ENCODE results near the gene RIMBP2.

The RIMBP2 gene

DNA sequence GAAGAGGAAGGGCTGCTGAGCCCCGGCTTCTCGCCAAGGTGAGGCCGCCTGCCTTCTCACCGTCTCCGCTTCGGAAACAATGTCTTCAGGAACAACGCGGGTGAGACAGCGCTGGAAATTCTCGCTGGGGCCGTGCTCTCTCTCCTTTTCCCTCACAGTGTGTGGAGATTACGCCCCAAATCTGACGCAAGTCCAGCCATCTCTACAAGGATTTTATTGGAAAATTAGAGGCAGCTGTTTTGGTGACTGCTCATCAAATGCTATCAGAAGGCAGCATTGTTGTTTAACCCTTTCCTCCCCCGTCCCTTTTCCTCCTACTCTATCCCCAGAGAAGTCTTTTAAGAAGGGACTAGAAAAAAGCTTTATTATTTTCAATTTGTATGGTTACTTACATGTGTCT is 324.9 kb downstream of the RIMBP2 start:
- H3K9ac ChIP-seq (ENCODE audit: low read depth, low read length, poor library complexity): no peak overlapping the region
- H3K23ac ChIP-seq (ENCODE audit: low read depth, low read length, poor library complexity): no peak overlapping the region
- H2BK5ac ChIP-seq (ENCODE audit: low read length): no peak overlapping the region
- no CpG with 5 or more reads among the region's 14 CpGs for WGBS, 2 donors (ENCODE audit: extremely low coverage in 2 of 2, insufficient read length in 2 of 2, insufficient replicate concordance in 1 of 2)
- no peak overlapping the region for H3K4me3 ChIP-seq (ENCODE audit: low read length in 2 of 2)
- H2BK120ac ChIP-seq (ENCODE audit: low read depth, low read length): no peak overlapping the region
- no peak overlapping the region for H4K91ac ChIP-seq (ENCODE audit: low read depth, low read length, poor library complexity)
- no peak overlapping the region for H3K27ac ChIP-seq (replicated peaks; ENCODE audit: low read length)
- no peaks in the 10 kb centered on the region for H3K79me1 ChIP-seq (ENCODE audit: low read depth, low read length)
- no peaks in the 10 kb centered on the region for H3K9me3 ChIP-seq (replicated peaks in 1 of 2; ENCODE audit: control insufficient read depth in 2 of 2, insufficient read depth in 1 of 2, low read depth in 1 of 2, low read length in 2 of 2)
- no peak overlapping the region for H3K18ac ChIP-seq (ENCODE audit: low read length)
- H3K27me3 ChIP-seq (ENCODE audit: control insufficient read depth in 3 of 3, insufficient read depth in 3 of 3, low read depth in 1 of 3, low read length in 3 of 3): no peaks in the 10 kb centered on the region
- H2BK15ac ChIP-seq (ENCODE audit: low read length): no peak overlapping the region
- no peak overlapping the region for H3K4ac ChIP-seq (ENCODE audit: low read length)
- no peak overlapping the region for H4K8ac ChIP-seq (ENCODE audit: low read depth, low read length)
- DNase-seq (ENCODE audit: low spot score): no peak
- H3K4me2 ChIP-seq (ENCODE audit: insufficient read depth, low read length, poor library complexity, severe bottlenecking): no peak overlapping the region
- no peak overlapping the region for H3K14ac ChIP-seq (ENCODE audit: low read length)
- H2BK12ac ChIP-seq (ENCODE audit: low read length): no peak overlapping the region
- H2AK5ac ChIP-seq (ENCODE audit: low read depth, low read length): no peak overlapping the region
- H3K36me3 ChIP-seq (replicated peaks in 1 of 2; ENCODE audit: control insufficient read depth in 2 of 2, insufficient read depth in 2 of 2, low read length in 2 of 2): no peaks in the 10 kb centered on the region
- no peak overlapping the region for H2AFZ ChIP-seq (ENCODE audit: low read length)
- H3K4me1 ChIP-seq (ENCODE audit: control insufficient read depth in 2 of 2, insufficient read depth in 1 of 2, low read depth in 1 of 2, low read length in 2 of 2): no peaks in the 10 kb centered on the region

GRCh38 chr12:130385193-130385592 is 330.9 kb downstream of the RIMBP2 start:
- no peak overlapping the region for H3K18ac ChIP-seq (ENCODE audit: low read length)
- no peak overlapping the region for H3K9ac ChIP-seq (ENCODE audit: low read depth, low read length, poor library complexity)
- H3K4me3 ChIP-seq (ENCODE audit: low read length in 2 of 2): no peak overlapping the region
- no peaks in the 10 kb centered on the region for H3K36me3 ChIP-seq (replicated peaks in 1 of 2; ENCODE audit: control insufficient read depth in 2 of 2, insufficient read depth in 2 of 2, low read length in 2 of 2)
- H3K4me2 ChIP-seq (ENCODE audit: insufficient read depth, low read length, poor library complexity, severe bottlenecking): no peak overlapping the region
- WGBS, 2 donors (ENCODE audit: extremely low coverage in 2 of 2, insufficient read length in 2 of 2, insufficient replicate concordance in 1 of 2): no CpG with 5 or more reads among the region's 4 CpGs
- no peak overlapping the region for H4K8ac ChIP-seq (ENCODE audit: low read depth, low read length)
- H3K23ac ChIP-seq (ENCODE audit: low read depth, low read length, poor library complexity): no peak overlapping the region
- DNase-seq (ENCODE audit: low spot score): no peak
- no peaks in the 10 kb centered on the region for H3K27me3 ChIP-seq (ENCODE audit: control insufficient read depth in 3 of 3, insufficient read depth in 3 of 3, low read depth in 1 of 3, low read length in 3 of 3)
- H2AFZ ChIP-seq (ENCODE audit: low read length): no peak overlapping the region
- no peaks in the 10 kb centered on the region for H3K9me3 ChIP-seq (replicated peaks in 1 of 2; ENCODE audit: control insufficient read depth in 2 of 2, insufficient read depth in 1 of 2, low read depth in 1 of 2, low read length in 2 of 2)
- H3K4ac ChIP-seq (ENCODE audit: low read length): no peak overlapping the region
- no peak overlapping the region for H2BK120ac ChIP-seq (ENCODE audit: low read depth, low read length)
- no peak overlapping the region for H3K14ac ChIP-seq (ENCODE audit: low read length)
- no peak overlapping the region for H3K27ac ChIP-seq (replicated peaks; ENCODE audit: low read length)
- H2BK5ac ChIP-seq (ENCODE audit: low read length): no peak overlapping the region
- no peak overlapping the region for H2BK15ac ChIP-seq (ENCODE audit: low read length)
- no peaks in the 10 kb centered on the region for H3K79me1 ChIP-seq (ENCODE audit: low read depth, low read length)
- no peak overlapping the region for H2AK5ac ChIP-seq (ENCODE audit: low read depth, low read length)
- no peak overlapping the region for H4K91ac ChIP-seq (ENCODE audit: low read depth, low read length, poor library complexity)
- H2BK12ac ChIP-seq (ENCODE audit: low read length): no peak overlapping the region
- H3K4me1 ChIP-seq (ENCODE audit: control insufficient read depth in 2 of 2, insufficient read depth in 1 of 2, low read depth in 1 of 2, low read length in 2 of 2): no peaks in the 10 kb centered on the region

GRCh38 chr12:130384234-130384633 is 331.9 kb downstream of the RIMBP2 start:
- no CpG with 5 or more reads among the region's 3 CpGs for WGBS, 2 donors (ENCODE audit: extremely low coverage in 2 of 2, insufficient read length in 2 of 2, insufficient replicate concordance in 1 of 2)
- Histone ChIP-seq H2BK120ac (ENCODE audit: low read depth, low read length) (no peak overlapping the region), H3K14ac (ENCODE audit: low read length) (no peak overlapping the region)

GRCh38 chr12:130382818-130383217 is 333.3 kb downstream of the RIMBP2 start:
- Histone ChIP-seq H2AK5ac (ENCODE audit: low read depth, low read length) (no peak overlapping the region), H3K9ac (ENCODE audit: low read depth, low read length, poor library complexity) (no peak overlapping the region), H3K4me2 (ENCODE audit: insufficient read depth, low read length, poor library complexity, severe bottlenecking) (no peak overlapping the region), H3K4me1 (ENCODE audit: control insufficient read depth in 2 of 2, insufficient read depth in 1 of 2, low read depth in 1 of 2, low read length in 2 of 2) (no peaks in the 10 kb centered on the region), H3K14ac (ENCODE audit: low read length) (no peak overlapping the region), H2BK120ac (ENCODE audit: low read depth, low read length) (no peak overlapping the region), H2BK5ac (ENCODE audit: low read length) (no peak overlapping the region), H2AFZ (ENCODE audit: low read length) (no peak overlapping the region), H3K9me3 (replicated peaks in 1 of 2; ENCODE audit: control insufficient read depth in 2 of 2, insufficient read depth in 1 of 2, low read depth in 1 of 2, low read length in 2 of 2) (no peaks in the 10 kb centered on the region), H3K27me3 (ENCODE audit: control insufficient read depth in 3 of 3, insufficient read depth in 3 of 3, low read depth in 1 of 3, low read length in 3 of 3) (no peaks in the 10 kb centered on the region), H2BK15ac (ENCODE audit: low read length) (no peak overlapping the region), H3K18ac (ENCODE audit: low read length) (no peak overlapping the region), H4K8ac (ENCODE audit: low read depth, low read length) (no peak overlapping the region), H3K23ac (ENCODE audit: low read depth, low read length, poor library complexity) (no peak overlapping the region), H3K4ac (ENCODE audit: low read length) (no peak overlapping the region), H3K79me1 (ENCODE audit: low read depth, low read length) (no peaks in the 10 kb centered on the region), H2BK12ac (ENCODE audit: low read length) (no peak overlapping the region), H4K91ac (ENCODE audit: low read depth, low read length, poor library complexity) (no peak overlapping the region), H3K36me3 (replicated peaks in 1 of 2; ENCODE audit: control insufficient read depth in 2 of 2, insufficient read depth in 2 of 2, low read length in 2 of 2) (no peaks in the 10 kb centered on the region), H3K4me3 (ENCODE audit: low read length in 2 of 2) (no peak overlapping the region), H3K27ac (replicated peaks; ENCODE audit: low read length) (no peak overlapping the region)
- no peak for DNase-seq (ENCODE audit: low spot score)
- no CpG with 5 or more reads among the region's 2 CpGs for WGBS, 2 donors (ENCODE audit: extremely low coverage in 2 of 2, insufficient read length in 2 of 2, insufficient replicate concordance in 1 of 2)

More at GRCh38 chr12:130384234-130384633, 331.9 kb downstream of the RIMBP2 start:
- Histone ChIP-seq H2AK5ac (ENCODE audit: low read depth, low read length) (no peak overlapping the region), H3K27ac (replicated peaks; ENCODE audit: low read length) (no peak overlapping the region), H3K4me1 (ENCODE audit: control insufficient read depth in 2 of 2, insufficient read depth in 1 of 2, low read depth in 1 of 2, low read length in 2 of 2) (no peaks in the 10 kb centered on the region), H2BK12ac (ENCODE audit: low read length) (no peak overlapping the region), H3K36me3 (replicated peaks in 1 of 2; ENCODE audit: control insufficient read depth in 2 of 2, insufficient read depth in 2 of 2, low read length in 2 of 2) (no peaks in the 10 kb centered on the region), H2AFZ (ENCODE audit: low read length) (no peak overlapping the region), H4K8ac (ENCODE audit: low read depth, low read length) (no peak overlapping the region), H3K4me3 (ENCODE audit: low read length in 2 of 2) (no peak overlapping the region), H2BK15ac (ENCODE audit: low read length) (no peak overlapping the region), H3K4ac (ENCODE audit: low read length) (no peak overlapping the region), H3K9me3 (replicated peaks in 1 of 2; ENCODE audit: control insufficient read depth in 2 of 2, insufficient read depth in 1 of 2, low read depth in 1 of 2, low read length in 2 of 2) (no peaks in the 10 kb centered on the region), H3K27me3 (ENCODE audit: control insufficient read depth in 3 of 3, insufficient read depth in 3 of 3, low read depth in 1 of 3, low read length in 3 of 3) (no peaks in the 10 kb centered on the region), H4K91ac (ENCODE audit: low read depth, low read length, poor library complexity) (no peak overlapping the region), H3K4me2 (ENCODE audit: insufficient read depth, low read length, poor library complexity, severe bottlenecking) (no peak overlapping the region), H3K18ac (ENCODE audit: low read length) (no peak overlapping the region), H3K79me1 (ENCODE audit: low read depth, low read length) (no peaks in the 10 kb centered on the region), H2BK5ac (ENCODE audit: low read length) (no peak overlapping the region), H3K23ac (ENCODE audit: low read depth, low read length, poor library complexity) (no peak overlapping the region), H3K9ac (ENCODE audit: low read depth, low read length, poor library complexity) (no peak overlapping the region)
- no peak for DNase-seq (ENCODE audit: low spot score)

Data from neuronal stem cell (in vitro differentiated cells).